KBM-7 (cell line): ENCODE results near the gene MVB12B.

Experiments used
- DNase-seq: peaks from one replicate; pipeline ENCODE4 v3.0.0-alpha.2; 2015
- in situ Hi-C: fragments of 300-500 bp; cut with MboI; formaldehyde crosslinking; loops from 2 replicates; pipeline ENCODE4 v1.14.3; 2020; ENCODE audit warnings: low sequenced_read_pairs, low pct_unique_long_range_greater_than_20kb, mixed read lengths

The MVB12B gene

DNA sequence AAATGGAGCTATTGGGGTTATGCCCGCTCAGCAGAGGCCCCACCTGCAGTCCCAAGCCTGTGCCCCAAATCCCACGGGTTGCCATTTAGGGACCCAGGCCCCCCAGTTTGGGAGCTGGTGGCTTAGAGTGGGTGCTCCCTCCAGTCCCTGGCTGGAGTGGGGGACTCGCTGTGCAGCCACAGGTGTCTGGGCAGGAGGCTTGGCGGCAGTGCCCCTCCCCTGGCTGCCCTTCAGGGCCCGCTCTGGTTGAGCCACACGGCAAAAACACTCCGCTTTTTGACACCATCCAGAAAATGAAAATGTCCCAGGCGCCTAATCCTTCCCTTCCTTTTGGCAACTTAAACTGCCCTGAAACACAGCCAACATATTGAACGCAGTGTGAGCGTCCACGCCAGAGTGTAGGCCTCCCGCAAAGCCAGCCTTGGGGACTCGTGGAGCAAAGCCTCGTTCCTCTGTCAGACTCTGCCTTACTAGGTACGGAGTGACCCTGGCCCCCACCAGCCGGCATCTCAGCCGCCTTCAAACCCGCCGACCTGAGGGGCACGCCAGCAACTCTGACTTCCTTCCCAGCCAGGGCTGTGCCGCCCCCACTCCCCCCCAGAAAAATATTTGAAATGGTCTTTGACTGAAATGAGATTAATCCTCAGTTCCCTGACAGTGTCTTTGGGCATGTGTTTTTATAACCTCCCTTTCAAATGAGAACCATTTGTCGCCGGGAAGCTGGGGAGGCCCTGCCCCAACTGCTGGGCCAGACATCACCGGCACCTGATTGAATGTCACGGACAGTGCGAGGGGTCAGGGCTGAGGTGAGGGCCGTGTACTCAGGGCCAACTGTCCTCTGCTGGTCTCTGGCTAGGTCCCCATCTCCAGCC lies 188.6 kb downstream of the MVB12B start:
- DNase-seq: no peak
- in situ Hi-C loops: no loop called here

GRCh38 chr9:126515873-126516505 lies 189.4 kb downstream of the MVB12B start:
- in situ Hi-C loops: no loop called here
- DNase-seq: no peak

DNA sequence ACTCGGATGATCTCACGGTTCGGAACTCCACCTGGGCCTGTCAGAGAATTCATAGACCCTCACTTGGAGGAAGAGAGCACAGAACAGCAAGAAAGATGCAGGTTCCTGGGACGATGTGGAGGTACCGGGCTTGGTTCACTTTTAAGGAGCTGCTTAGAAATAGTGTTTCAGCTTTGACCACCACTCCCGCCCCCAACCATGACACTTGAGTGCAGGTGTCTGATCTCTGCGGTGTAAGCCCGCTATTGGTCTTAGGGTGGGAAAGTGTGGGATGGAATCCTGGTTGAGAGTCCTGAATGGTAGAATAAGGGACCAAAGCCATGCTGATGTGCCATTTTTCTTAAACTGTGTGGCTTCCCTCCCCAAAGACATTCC lies 189.9 kb downstream of the MVB12B start:
- in situ Hi-C loops: no loop called here
- no peak for DNase-seq

DNA sequence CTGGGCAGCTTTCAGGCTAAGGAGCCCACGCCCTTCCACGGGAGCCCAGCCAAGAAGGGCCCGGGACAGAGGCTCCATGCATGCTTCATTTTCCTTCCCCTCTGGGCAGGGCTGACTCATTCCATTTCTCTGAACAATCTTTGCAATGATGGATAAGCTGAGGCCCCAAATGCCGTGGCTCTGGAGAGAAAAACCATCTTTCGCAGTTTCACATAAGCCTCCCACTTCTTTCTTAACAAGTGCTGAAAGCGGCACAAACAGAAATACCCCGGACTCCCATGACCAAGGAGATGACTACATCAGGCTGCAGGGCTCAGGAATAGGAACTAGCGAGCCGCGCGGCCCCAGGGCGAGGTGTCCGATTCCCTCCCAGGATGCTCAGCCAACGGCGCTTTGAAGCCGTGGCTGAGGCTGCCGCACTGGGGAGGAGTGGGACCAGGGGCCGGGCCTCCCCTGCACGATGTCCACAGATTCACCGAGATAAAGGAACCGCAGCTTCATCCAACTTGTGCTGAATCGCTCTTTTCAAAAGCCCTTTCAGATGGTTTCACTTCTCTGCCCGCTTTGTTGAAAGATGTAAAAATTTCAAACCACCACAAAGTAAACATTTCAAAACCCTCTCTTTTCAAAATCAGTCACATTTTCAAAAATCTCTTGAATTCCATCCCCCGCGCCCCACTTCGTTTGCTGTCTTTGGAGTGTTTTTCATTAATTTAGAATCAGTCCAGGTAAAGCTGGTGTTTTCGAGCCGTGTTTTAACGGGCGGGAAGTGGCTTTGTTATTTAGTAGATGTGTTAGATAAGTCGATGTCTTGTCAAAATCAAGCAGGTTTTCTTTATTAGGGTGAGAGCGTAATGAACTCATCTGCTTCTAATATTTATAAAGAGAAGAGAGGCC lies 190.6 kb downstream of the MVB12B start:
- peak; percentile 35 for DNase-seq
- in situ Hi-C loops: no loop called here

DNA sequence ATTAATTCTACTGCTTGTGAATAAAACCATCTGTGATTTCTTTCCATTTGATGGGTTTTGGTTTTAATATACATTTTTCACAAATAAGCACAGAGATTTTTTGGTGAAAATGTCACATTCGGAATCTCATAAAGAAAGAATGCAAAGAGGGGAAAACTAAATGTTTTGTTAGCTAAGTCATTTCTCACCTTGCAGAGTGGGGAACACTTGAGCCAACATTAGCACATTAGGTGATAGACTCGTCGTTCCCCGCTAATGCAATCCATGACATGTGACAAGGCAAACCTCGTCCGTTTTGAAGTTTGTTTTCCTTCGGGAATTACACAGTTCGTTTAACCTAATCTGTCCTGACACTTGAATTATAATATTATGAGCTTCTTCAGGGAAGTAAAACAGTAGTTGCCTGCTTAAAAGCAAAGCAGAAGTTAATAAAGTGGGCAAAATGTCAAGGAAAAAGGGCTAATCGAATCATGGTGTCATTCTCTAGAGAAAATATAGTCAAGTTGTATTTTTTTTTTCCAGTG lies 191.3 kb downstream of the MVB12B start:
- no peak for DNase-seq
- in situ Hi-C loops: no loop called here

DNA sequence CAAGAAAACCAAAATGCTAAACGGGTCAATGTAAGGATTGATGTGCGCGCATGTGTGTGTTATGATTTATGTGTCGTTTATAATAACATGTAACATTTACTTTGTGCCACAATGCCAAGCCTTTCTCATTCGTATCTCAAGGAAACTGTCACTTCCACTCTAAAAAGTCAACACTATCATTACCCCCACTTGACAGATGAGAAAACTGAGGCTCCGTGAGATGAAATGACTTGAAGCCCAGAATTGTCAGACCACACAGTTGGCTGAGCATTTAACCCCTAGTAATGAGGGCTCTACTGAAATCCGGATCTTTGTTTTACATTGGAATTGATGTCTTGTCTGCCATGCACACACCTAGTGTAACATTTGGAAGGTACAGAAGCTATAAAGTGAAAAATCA lies 192.1 kb downstream of the MVB12B start:
- DNase-seq: no peak
- in situ Hi-C loops: no loop called here

DNA sequence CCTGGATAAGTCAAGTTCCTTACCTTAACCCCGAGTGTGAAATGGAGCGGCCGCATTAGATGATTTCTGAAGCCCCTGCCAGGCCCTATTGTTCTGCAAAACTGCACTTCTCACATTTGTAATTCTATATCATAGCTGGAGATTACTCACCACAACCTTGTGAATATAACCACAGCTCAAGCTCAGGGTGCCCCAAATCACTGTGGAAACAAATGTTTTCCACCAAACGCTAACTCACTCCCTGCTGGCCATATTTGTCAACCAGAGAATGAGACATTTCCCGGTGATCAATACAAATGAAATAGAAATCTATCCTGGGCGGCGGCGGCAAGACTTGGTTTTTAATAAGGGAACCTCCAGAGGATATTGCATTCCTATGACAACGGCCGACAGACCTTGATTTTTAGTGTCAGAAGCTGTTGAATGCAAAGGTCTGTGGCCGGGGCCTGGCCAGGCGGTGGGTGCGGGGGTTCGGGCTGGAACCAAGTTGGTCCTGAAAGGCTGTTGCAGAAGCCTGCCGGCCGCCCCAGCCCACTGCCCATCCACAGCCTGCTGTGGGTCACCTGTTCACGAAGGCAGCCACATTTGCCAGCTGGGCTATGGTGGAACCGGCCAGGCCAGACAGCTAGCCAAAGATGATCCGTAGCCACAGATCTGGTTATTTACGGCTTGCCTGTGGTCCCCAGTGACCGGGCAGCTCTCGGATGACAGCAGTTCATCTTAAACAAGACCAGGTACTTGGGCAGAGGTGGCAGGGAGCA lies 193.2 kb downstream of the MVB12B start:
- in situ Hi-C loops: no loop called here
- DNase-seq: no peak

GRCh38 chr9:126520453-126520852 lies 193.8 kb downstream of the MVB12B start:
- in situ Hi-C loops: no loop called here
- DNase-seq: no peak

- no peak for DNase-seq
- in situ Hi-C loops: no loop called here
Observed at GRCh38 chr9:126521089-126521488, 194.5 kb downstream of the MVB12B start.

- in situ Hi-C loops: no loop called here
- DNase-seq: no peak
Observed at GRCh38 chr9:126521551-126521950, 194.9 kb downstream of the MVB12B start.

DNA sequence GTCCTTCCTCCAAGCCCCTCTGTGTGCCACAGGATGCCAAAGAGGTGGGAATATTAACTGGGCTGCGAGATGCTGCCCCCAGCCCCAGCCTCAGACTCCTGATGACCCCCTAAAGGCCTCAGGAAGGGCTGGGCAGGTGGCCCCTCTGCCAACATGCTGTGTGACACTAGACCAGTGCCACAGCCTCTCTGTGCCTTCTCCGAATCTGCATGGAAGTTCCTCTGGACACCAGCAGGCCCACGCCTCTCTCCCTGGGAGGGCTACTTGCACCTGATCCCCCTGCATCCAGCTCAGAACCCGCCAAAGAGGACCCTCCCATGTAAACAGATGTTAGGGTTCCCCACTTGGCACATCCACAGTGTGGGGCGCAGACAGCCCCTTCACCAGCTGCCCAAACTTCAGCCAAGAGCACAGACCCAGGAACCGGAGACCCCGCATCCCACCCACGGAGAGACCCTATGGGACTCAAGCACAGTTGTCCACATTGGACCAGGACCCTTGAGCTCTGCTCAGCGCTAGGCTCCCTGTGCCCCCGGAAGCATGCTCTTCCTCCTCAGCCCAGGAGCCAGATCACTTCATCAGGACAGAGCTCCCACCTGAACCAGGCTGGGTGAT lies 195.5 kb downstream of the MVB12B start:
- DNase-seq: no peak
- in situ Hi-C loops: no loop called here

GRCh38 chr9:126522612-126523356 lies 196.2 kb downstream of the MVB12B start:
- in situ Hi-C loops: no loop called here
- DNase-seq: no peak

DNA sequence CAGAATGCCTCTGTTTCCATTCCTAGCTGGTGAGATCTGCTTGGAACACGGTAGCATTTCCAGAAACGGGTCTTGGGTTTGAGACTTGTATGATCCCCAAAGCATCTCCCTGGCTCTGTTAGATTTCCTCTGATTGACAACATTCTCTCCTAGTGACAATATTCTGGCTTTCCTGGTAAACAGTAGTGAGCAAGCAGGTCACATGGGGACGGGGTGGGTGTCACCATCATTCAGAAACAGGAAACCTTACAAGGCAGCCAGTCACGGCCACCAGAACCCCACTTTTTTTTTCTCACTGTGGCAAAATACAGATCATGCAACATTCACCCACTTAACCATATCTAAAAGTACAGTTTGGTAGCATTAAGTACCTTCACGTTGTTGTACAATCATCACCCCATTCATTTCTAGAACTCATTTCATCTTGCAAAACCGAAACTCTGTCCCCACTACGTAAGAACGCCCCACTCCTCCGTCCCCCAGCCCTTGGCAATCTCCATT lies 197.0 kb downstream of the MVB12B start:
- in situ Hi-C loops: no loop called here

GRCh38 chr9:126524353-126525077 lies 197.9 kb downstream of the MVB12B start:
- in situ Hi-C loops: no loop called here
- no peak for DNase-seq

More for the DNA sequence above, 197.0 kb downstream of the MVB12B start:
- no peak for DNase-seq

- in situ Hi-C loops: no loop called here
- no peak for DNase-seq
Observed at GRCh38 chr9:126526218-126527108, 199.8 kb downstream of the MVB12B start.
